ENCODE data around the gene RPS6KA2.

Gene RPS6KA2

DNA sequence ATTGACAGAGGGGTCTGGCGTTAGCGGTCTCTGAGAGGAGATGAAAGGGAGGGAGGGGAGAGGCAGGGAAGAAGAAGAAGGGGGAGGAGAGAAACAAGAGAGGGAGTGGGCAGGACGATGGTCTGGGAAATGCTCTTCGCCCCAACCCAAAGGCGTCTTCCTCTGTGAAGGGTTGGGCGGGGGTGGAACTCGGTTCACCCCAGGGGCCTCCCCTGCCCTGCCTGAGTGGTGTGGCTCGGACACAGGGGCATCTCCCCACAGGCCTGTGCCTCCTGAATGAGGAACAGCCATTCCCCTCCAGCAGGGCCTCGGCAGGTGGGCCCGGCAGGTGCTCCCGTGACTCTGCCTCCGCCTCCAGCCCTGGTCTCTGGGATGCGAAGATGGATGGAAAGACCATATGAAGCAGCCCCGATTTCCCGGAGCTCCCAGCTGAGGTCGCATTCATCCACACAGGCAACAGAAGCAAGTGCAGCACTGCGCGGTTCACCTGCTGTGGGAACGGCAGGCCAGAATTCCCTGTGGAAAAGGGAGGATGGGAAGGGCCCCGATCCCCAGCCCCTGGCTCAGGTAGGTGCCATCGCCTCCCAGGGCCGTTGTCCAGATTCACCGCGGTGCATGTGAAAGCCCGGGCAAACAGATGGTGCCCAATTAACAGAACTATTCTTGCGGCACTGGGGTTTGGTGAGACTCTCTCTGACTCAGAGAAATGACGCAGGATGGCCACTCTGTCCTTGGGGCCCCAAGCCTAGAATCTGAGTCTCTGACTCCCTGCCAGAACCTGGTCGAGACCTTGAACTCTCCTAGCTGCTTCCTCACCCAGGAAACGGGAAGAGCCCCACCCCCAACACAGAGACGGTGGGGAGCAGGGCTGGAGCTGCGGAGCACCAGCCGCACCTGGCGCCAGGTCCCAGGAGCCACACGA lies 29.4 kb upstream of the RPS6KA2 start:
- no peak for DNase-seq (ENCODE audit: low read depth in 3 of 3, low spot score in 1 of 3)

GRCh38 chr6:166655713-166656229 lies 28.7 kb upstream of the RPS6KA2 start:
- no peak for DNase-seq (ENCODE audit: low read depth in 3 of 3, low spot score in 1 of 3)

DNA sequence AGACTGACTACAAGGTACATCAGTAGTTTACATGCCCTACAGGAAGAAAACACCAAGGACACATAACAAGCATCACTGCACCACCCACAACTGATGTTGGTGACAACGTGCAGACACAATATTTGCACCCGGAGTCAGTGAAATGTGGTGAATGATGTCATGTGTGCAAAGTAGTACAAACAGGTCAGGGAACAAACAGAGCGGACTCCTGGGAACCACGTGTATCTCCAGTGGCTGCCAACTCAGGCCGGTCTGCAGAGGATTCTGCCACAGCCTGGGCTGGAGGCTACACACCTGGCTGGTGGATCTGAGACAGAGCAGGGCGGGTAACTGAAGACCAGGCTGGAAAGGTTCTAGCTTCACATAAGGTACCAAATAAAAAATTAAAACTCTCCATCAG lies 28.2 kb upstream of the RPS6KA2 start:
- DNase-seq (ENCODE audit: low read depth in 3 of 3, low spot score in 1 of 3): no peak

DNA sequence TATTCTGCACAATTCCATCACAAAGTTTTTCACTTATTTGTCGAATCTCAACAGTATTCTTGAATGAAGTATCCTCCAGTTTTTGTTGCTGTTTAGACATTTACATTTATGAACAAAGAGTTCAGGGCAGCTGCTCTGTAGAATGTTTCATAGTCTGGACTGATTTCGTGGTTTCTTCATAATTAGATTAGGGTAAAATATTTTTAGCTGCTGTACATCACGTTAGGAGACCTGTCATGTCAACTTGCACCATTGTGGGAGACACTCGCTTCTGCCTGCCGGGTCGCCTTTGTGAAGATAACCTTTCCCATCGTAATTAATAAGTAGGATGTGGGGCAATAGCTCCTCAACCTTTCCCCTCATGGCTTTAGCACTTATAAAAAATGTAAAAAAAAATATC lies 27.5 kb upstream of the RPS6KA2 start:
- DNase-seq (ENCODE audit: low read depth in 3 of 3, low spot score in 1 of 3): no peak

- DNase-seq (ENCODE audit: low read depth in 3 of 3, low spot score in 1 of 3): no peak
Observed at GRCh38 chr6:166653639-166653941, 26.5 kb upstream of the RPS6KA2 start.

- DNase-seq (ENCODE audit: low read depth in 3 of 3, low spot score in 1 of 3): no peak
Observed at GRCh38 chr6:166650824-166651807, 24.1 kb upstream of the RPS6KA2 start.

DNA sequence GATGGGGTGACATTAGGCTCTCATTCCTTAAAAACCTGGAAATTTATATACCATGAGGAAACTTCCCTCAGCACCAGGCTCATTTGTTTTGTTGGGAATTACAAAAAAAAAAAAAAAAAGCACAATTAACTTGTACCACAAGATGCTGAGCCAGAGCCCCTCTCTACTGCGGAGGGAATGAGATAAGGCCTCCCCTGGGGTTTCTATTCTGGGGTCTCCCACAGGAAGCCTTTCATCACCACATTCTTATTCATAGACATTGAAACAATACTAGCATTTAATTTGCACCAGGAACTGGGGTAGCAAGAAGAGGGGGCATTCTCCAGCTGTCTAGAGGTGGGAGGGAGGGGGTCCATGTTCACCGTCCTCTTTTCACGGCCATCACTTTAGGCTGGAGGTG lies 23.0 kb upstream of the RPS6KA2 start:
- DNase-seq (ENCODE audit: low read depth in 3 of 3, low spot score in 1 of 3): no peak

DNA sequence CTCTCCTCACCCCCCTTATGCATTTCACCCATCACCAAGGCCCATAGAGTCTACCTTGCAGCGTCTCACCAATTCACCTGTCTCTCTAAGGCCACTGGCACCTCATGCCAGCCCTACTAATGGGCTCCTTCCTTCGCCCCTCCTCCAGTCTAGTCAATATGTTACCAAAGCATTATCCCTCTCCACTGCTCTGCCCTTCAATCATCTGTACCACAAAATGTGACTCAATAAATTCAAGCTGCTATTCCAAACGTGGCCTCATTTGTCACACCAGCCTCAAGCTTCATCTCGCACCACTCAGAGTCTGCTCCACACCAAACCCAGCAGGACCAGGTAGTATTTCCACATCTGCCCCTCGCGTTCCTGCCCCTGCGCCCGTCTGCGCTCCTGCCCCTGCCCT lies 21.8 kb upstream of the RPS6KA2 start:
- no peak for DNase-seq (ENCODE audit: low read depth in 3 of 3, low spot score in 1 of 3)

DNA sequence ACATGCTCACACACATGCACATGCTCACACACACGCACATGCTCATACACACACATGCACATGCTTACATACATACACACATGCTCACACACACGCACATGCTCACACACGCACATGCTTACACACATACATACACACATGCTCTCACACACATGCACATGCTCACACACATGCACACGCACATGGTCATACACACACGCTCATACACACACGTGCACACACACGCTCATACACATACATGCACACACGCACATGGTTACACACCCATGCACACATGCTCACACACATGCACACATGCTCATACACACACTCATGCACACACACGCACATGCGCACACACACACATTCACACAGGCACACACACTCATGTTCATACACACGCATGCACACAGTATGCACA lies 20.8 kb upstream of the RPS6KA2 start:
- DNase-seq (ENCODE audit: low read depth in 3 of 3, low spot score in 1 of 3): no peak

- DNase-seq (ENCODE audit: low read depth in 3 of 3, low spot score in 1 of 3): no peak
Observed at GRCh38 chr6:166646716-166647115, 19.7 kb upstream of the RPS6KA2 start.

- no peak for DNase-seq (ENCODE audit: low read depth in 3 of 3, low spot score in 1 of 3)
Observed at GRCh38 chr6:166645896-166646295, 18.8 kb upstream of the RPS6KA2 start.

- no peak for DNase-seq (ENCODE audit: low read depth in 3 of 3, low spot score in 1 of 3)
Observed at GRCh38 chr6:166644681-166645080, 17.6 kb upstream of the RPS6KA2 start.

GRCh38 chr6:166643891-166644590 lies 17.0 kb upstream of the RPS6KA2 start:
- no peak for DNase-seq (ENCODE audit: low read depth in 3 of 3, low spot score in 1 of 3)

DNA sequence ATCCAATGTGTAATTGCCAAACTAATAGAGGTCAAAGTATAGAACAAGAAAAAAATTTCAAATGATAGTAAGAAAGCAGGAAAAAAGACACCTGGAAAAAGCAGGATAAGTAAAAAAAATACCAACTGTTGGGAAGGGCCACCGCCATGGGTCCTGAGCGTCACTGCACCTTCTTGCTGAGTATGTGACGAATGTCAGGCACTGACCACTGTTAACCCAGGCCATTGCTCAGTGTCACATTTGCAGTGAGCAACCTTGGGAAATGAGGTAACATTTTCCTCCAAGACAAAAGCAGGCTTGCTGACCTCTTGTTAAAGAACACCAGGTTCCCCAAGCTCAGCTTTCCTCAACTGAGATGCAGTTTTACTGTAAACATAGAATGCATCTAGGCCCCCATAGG lies 15.6 kb upstream of the RPS6KA2 start:
- no peak for DNase-seq (ENCODE audit: low read depth in 3 of 3, low spot score in 1 of 3)

GRCh38 chr6:166640342-166641043 lies 13.4 kb upstream of the RPS6KA2 start:
- DNase-seq (ENCODE audit: low read depth in 3 of 3, low spot score in 1 of 3): no peak

DNA sequence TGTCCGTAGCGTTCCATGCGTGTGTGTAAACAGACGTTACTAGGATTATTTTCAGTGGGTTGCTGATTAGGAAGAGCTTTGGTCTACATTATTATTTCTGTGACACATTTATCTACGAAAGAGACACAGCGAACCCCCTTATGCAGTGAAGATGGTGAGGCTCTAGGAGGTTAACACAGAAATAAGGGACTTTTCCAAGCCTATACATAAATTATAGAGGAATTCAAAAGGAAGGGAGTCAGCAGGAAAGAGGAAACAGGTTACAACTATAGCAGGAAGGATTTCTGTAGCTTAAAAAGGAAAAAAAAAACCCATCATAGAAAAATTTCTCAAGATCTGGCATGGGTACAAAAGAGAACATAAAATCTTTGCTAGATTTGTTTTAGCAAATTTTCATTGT lies 12.9 kb upstream of the RPS6KA2 start:
- no peak for DNase-seq (ENCODE audit: low read depth in 3 of 3, low spot score in 1 of 3)

DNA sequence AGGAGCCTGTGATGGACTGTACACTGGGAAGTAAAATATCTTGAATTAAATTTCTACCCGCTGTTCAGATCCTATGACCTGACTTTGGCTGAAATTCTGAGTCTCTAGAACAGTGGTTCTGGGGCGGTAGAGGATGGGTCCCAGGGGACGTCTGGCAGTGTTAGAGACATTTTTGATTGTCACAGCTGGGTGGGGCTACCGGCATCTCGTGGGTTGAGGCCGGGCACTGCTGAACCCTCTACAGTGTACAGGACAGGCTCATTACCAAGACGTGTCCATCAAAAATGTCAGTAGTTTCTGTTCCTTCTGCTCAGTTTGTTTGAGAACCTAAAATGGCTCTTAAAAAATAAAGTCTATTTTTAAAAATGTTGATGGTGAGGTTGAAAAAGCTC lies 11.5 kb upstream of the RPS6KA2 start:
- DNase-seq (ENCODE audit: low read depth in 3 of 3, low spot score in 1 of 3): no peak

GRCh38 chr6:166637812-166638572 lies 10.9 kb upstream of the RPS6KA2 start:
- DNase-seq (ENCODE audit: low read depth in 3 of 3, low spot score in 1 of 3): no peak

DNA sequence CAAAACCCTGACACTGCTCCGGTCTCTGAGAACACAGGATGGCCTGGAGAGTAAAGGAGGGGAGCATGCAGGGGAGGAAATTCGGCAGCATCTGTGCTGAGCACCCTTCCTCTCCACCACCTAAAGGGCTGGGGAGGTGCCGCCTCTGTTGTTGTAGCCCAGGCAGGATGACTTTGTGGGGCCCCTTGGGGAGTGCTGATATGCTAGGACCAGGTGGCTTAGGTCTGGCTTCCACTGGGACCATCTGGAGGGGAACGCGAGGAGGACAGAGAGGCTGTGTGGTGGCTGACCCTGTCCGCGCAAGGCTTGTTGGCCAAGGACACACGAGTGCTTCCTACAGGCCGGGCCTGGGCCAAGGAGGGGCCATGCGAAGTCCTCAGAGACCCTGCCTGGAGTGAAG lies 9.9 kb upstream of the RPS6KA2 start:
- DNase-seq (ENCODE audit: low read depth in 3 of 3, low spot score in 1 of 3): no peak

Data from stimulated activated CD4-positive, alpha-beta T cell treated with anti-CD3 and anti-CD28 coated beads, TNF-alpha, amount 100 ng/mL, for 1 hour (primary cell).